ENCODE results near the gene DCTPP1. TPM values are rescaled to one million over a fixed set of nuclear protein-coding genes. Genes with fewer than 3 reads are reported as not detected.

DCTPP1 gene
- total and polyA plus RNA-seq, 2 of the 13 experiments (the other 11 are each of a cell fraction or from before 2014, with no cell fraction given) = 54.8 to 74.4 TPM

- TF ChIP-seq THAP7 (CRISPR knock-in tag; IDR thresholded peaks at IDR 0.05) (peak; percentile 90), PBX3 (CRISPR knock-in tag; IDR thresholded peaks at IDR 0.05; ENCODE audit: borderline replicate concordance) (0 out of 2 replicates have a peak, but pooled peaks have one; percentile 29), RARG (CRISPR knock-in tag; IDR thresholded peaks at IDR 0.05; ENCODE audit: low read depth) (0 out of 2 replicates have a peak, but pooled peaks have one; percentile 57), ZNF343 (CRISPR knock-in tag; IDR thresholded peaks at IDR 0.05) (peak; percentile 85; the same call in 1 of the 2 replicates), ZNF790 (CRISPR knock-in tag; IDR thresholded peaks at IDR 0.05; ENCODE audit: borderline replicate concordance) (0 out of 2 replicates have a peak, but pooled peaks have one; percentile 86), MYC (CRISPR knock-in tag; IDR thresholded peaks at IDR 0.05; ENCODE audit: borderline replicate concordance) (peak; percentile 86), KDM5B (CRISPR knock-in tag; IDR thresholded peaks at IDR 0.05; ENCODE audit: borderline replicate concordance) (peak; percentile 81; the same call in 1 of the 2 replicates), XRCC5 (optimal IDR thresholded peaks at IDR 0.05; ENCODE audit: low read length) (peak; percentile 79), DNMT1 (CRISPR knock-in tag; IDR thresholded peaks at IDR 0.05) (0 out of 2 replicates have a peak, but pooled peaks have one; percentile 57), ZBTB40 (IDR thresholded peaks at IDR 0.05) (no peak), ZBTB40 (CRISPR knock-in tag; IDR thresholded peaks at IDR 0.05) (peak; percentile 25; the same call in 1 of the 2 replicates), NR2C2 (CRISPR knock-in tag; IDR thresholded peaks at IDR 0.05; ENCODE audit: borderline replicate concordance) (peak; percentile 82), FOXO4 (CRISPR knock-in tag; conservative IDR thresholded peaks at IDR 0.05) (peak; percentile 75; the same call in 1 of the 2 replicates), ZZZ3 (CRISPR knock-in tag; IDR thresholded peaks at IDR 0.05; ENCODE audit: borderline replicate concordance) (peak; percentile 98), ZNF652 (CRISPR knock-in tag; IDR thresholded peaks at IDR 0.05; ENCODE audit: borderline replicate concordance, low read depth) (peak; percentile 18; the same call in 1 of the 2 replicates)
These were observed 51.3 kb downstream of the DCTPP1 start (continued) for GRCh38 chr16:30378236-30379157.

Data from HepG2 (cell line).